Sigmoid colon (tissue), 4 donors: ENCODE data around the gene ZNF768.

Experiments used
- EP300 ChIP-seq, 4 donors: sonication (generic); formaldehyde crosslinking; IDR thresholded peaks; one replicate each; pipeline ENCODE4 v1.6.1; 2017; ENCODE audit warnings: antibody characterized with exemption in 4 of 4
- POLR2A ChIP-seq, 2 donors: fragments of 450-650 bp; IDR thresholded peaks; one replicate each; pipeline ENCODE4 v1.6.1; 2016; ENCODE audit warnings: antibody characterized with exemption in 2 of 2, mild to moderate bottlenecking in 2 of 2, moderate library complexity in 2 of 2
- POLR2AphosphoS5 ChIP-seq, 4 donors: sonication (generic); formaldehyde crosslinking; IDR thresholded peaks; one replicate each; pipeline ENCODE4 v1.6.1; 2017; ENCODE audit warnings: antibody characterized with exemption in 4 of 4
- TF ChIP-seq, protein P1 (sequence below), 4 experiments: fragments of 450-650 bp in 3 of 4; fragments of 200-600 bp in 1 of 4; IDR thresholded peaks; one replicate each; pipeline ENCODE4 v1.5.1; 2016 to 2019; ENCODE audit warnings: antibody characterized with exemption in 4 of 4, mild to moderate bottlenecking in 3 of 4, moderate library complexity in 2 of 4

DNA sequence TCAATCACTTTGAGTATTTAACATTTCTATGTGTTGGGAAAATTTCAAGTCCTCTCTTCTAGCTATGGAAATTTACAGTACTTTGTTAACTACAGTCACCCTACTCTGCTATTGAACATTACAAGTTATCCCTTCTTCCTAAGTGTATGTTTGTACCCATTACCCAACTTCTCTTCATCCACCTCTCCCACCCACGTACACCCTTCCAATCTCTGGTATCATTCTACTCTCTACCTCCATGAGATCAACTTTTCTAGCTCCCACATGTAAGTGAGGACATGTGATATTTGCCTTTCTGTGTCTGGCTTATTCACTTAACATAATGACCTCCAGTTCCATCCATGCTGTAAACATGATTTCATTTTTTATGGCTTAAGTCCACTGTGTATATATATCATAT, 48.3 kb upstream of the ZNF768 start:
- TF ChIP-seq, protein P1, sequence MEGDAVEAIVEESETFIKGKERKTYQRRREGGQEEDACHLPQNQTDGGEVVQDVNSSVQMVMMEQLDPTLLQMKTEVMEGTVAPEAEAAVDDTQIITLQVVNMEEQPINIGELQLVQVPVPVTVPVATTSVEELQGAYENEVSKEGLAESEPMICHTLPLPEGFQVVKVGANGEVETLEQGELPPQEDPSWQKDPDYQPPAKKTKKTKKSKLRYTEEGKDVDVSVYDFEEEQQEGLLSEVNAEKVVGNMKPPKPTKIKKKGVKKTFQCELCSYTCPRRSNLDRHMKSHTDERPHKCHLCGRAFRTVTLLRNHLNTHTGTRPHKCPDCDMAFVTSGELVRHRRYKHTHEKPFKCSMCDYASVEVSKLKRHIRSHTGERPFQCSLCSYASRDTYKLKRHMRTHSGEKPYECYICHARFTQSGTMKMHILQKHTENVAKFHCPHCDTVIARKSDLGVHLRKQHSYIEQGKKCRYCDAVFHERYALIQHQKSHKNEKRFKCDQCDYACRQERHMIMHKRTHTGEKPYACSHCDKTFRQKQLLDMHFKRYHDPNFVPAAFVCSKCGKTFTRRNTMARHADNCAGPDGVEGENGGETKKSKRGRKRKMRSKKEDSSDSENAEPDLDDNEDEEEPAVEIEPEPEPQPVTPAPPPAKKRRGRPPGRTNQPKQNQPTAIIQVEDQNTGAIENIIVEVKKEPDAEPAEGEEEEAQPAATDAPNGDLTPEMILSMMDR (IDR thresholded peaks at IDR 0.05), result no peak
- no peak for TF ChIP-seq POLR2A (IDR thresholded peaks at IDR 0.05)
- no peak for TF ChIP-seq EP300 (IDR thresholded peaks at IDR 0.05)
- TF ChIP-seq POLR2AphosphoS5 (IDR thresholded peaks at IDR 0.05), result no peak
